ENCODE measurements around the gene DGKG. TPM values are rescaled to one million over a fixed set of nuclear protein-coding genes. Genes with fewer than 3 reads are reported as not detected.
A peak's percentile ranks its signal among the peaks of the same experiment; 100 is the strongest.

DGKG gene
- total RNA-seq (2021; fragmentation: NEBNext Ultra II Directional; extraction: Animal tissue kit (Norgen Biotek cat#: 25700)) = 0.30 TPM in 1 of 2 replicates, not detected in the other
- polyA plus RNA-seq (2011; rRNA removed) = 0.13 and 0.48 TPM in 2 replicates
- 0.05 TPM for polyA plus RNA-seq (2011; cell fraction: cytosol; rRNA removed)
- 0.30 TPM for polyA plus RNA-seq (2011; cell fraction: nucleus; rRNA removed)
- polyA plus RNA-seq (2012, experiment 1 of 2) = 0.07 to 0.31 TPM (median 0.15 TPM) in 4 replicates
- not detected for polyA plus RNA-seq (2012, experiment 2 of 2)
- polyA plus RNA-seq (2013, experiment 1 of 2) = 0.20 TPM
- polyA plus RNA-seq (2013, experiment 2 of 2) = 0.13 TPM
- polyA minus RNA-seq (2011; rRNA and poly(A)+ RNA removed) = 0.22 and 0.34 TPM in 2 replicates
- polyA minus RNA-seq (2011; cell fraction: cytosol; rRNA and poly(A)+ RNA removed) = not detected
- polyA minus RNA-seq (2011; cell fraction: nucleus; rRNA and poly(A)+ RNA removed) = 0.50 TPM
- long read RNA-seq, experiment 1 = 0 reads
- long read RNA-seq, experiment 2 = 0 reads

DNA sequence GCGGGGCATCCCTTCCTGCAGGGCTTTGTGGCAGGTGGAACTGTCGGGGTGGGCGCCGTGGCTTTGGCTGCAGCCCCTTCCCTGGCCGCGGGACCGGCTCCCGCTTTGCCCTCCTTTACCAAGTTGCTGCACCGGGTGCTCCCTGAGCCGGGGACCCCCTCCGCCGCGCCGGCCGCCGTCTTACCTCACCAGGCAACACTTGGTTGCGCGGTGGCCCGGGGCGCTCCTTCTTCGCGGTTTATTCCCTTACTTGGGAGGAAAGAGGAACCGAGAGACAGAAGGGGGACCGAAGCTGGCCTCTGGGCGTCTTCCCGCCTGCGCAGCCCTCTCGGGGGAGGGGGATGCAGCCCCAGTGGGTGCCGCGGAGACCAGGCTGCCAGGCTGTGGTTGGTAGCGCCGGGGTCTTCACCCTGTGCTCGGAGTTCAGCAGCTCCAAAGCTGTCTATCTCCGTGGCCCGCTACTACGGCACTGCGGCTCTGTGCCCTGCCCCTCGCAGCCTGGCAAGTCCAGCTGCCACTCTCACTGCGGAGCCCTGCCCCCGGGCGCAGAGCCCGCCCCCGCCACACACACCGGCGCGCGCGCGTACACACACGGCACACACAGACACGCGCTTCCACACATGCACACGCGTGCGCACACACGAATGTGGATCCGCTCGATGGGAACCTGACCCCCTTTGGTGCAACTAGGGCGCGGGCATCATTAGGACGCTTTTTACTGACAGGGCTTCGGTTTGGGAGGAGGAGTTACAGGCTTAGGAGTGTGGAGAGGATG, at the start of gene DGKG:
DGKG (minus strand) TSS at position 473 of the 775 bp plus-strand sequence. CDS start 41,775 bp downstream, outside the sequence.
- ChIA-PET CTCF (ENCODE audit: partially characterized antibody) (interaction anchor here (1.1 to 1.4 kb wide), 2 partner anchors 102 to 120 kb away, joined by 3 to 4 read pairs; no protein-coding TSS in a partner anchor), POLR2A (ENCODE audit: partially characterized antibody) (interaction anchor here (0.9 kb wide), 1 partner anchor 52 kb away, joined by 3 read pairs; no protein-coding TSS in a partner anchor)
- no peak within 1 kb of the TSS for H3K23ac ChIP-seq (ENCODE audit: insufficient read length)
- 0 out of 2 replicates have a peak within 1 kb of the TSS, but pooled peaks have one; percentile 29 for H2BK15ac ChIP-seq (ENCODE audit: low read length)
- H4K91ac ChIP-seq (replicated peaks; ENCODE audit: insufficient read length, low read length) = no peak within 1 kb of the TSS
- no peak within 1 kb of the TSS for H2BK20ac ChIP-seq (ENCODE audit: low read length)
- H4K8ac ChIP-seq (ENCODE audit: extremely low read depth, insufficient read depth, low read length) = no peak within 1 kb of the TSS
- H3K4me3 ChIP-seq (ENCODE audit: extremely low read depth in 1 of 4, insufficient read depth in 2 of 4, low read depth in 3 of 4, low read length in 4 of 4) = peak within 1 kb of the TSS; percentile 48 to 68 (median 56)
- no peak within 1 kb of the TSS for H3K27ac ChIP-seq (ENCODE audit: low read depth, low read length)
- H2BK5ac ChIP-seq (ENCODE audit: low read depth, low read length) = no peak within 1 kb of the TSS
- H3K18ac ChIP-seq (ENCODE audit: extremely low read depth, low read length) = no peak within 1 kb of the TSS
- 0 out of 7 replicates have a peak within 1 kb of the TSS, but pooled peaks of 1 of the 4 experiments have one; percentile 27 for H3K9ac ChIP-seq (replicated peaks in 1 of 4; ENCODE audit: extremely low read depth in 1 of 4, low read depth in 3 of 4, low read length in 3 of 4)
- no peak within 1 kb of the TSS for H2AK5ac ChIP-seq (ENCODE audit: low read depth, low read length)
- H3K56ac ChIP-seq (replicated peaks; ENCODE audit: insufficient read length, low read depth, low read length) = no peak within 1 kb of the TSS
- H4K5ac ChIP-seq (ENCODE audit: insufficient read length, low read depth, low read length) = no peak within 1 kb of the TSS
- H3K27me3 ChIP-seq (replicated peaks in 1 of 4; ENCODE audit: control insufficient read depth in 3 of 4, extremely low read depth in 1 of 4, insufficient read depth in 3 of 4, low read length in 3 of 4) = peaks cover 35 to 50% (median 43%) of the 10 kb centered on the region in 4 experiments
- no peak within 1 kb of the TSS for H3K14ac ChIP-seq (ENCODE audit: insufficient read length)
- H2AFZ ChIP-seq (ENCODE audit: low read length) = 0 out of 2 replicates have a peak within 1 kb of the TSS, but pooled peaks have one; percentile 81
- H2BK120ac ChIP-seq (replicated peaks; ENCODE audit: low read depth, low read length) = no peak within 1 kb of the TSS
- H3K79me2 ChIP-seq (ENCODE audit: control insufficient read depth in 1 of 2, insufficient read depth in 2 of 2, low read length in 2 of 2) = no peaks in the 10 kb centered on the region
- H4K20me1 ChIP-seq (replicated peaks in 1 of 2; ENCODE audit: control insufficient read depth in 1 of 2, insufficient read depth in 2 of 2, low read length in 2 of 2) = no peaks in the 10 kb centered on the region
- H3K4me1 ChIP-seq (replicated peaks in 1 of 4; ENCODE audit: control insufficient read depth in 3 of 4, insufficient read depth in 4 of 4, low read length in 3 of 4) = peaks cover 3 to 15% (median 8%) of the 10 kb centered on the region in 4 experiments; a peak in 6 of 7 replicates
- peak within 1 kb of the TSS; percentile 96 to 98 for H3K4me2 ChIP-seq (ENCODE audit: insufficient read depth in 1 of 2, low read depth in 2 of 2, low read length in 2 of 2)
- no peaks in the 10 kb centered on the region for H3K79me1 ChIP-seq (ENCODE audit: low read depth, low read length)
- peak in 1 of 2 experiments; percentile 72 for DNase-seq (ENCODE audit: low read depth in 1 of 2, low spot score in 2 of 2)
- no peaks in the 10 kb centered on the region for H3K36me3 ChIP-seq (ENCODE audit: control insufficient read depth in 2 of 4, insufficient read depth in 4 of 4, low read length in 3 of 4)
- no peak for FAIRE-seq
- WGBS, 2 experiments (ENCODE audit: extremely low coverage in 1 of 2, insufficient coverage in 1 of 2, insufficient read length in 1 of 2, insufficient replicate concordance in 2 of 2, low coverage in 1 of 2, low lambda C conversion rate in 2 of 2, missing lambda C conversion rate in 1 of 2) = 4% methylated on average over 54 of the region's 62 CpGs; no CpG with 5 or more reads in 1 of the 2 experiments
- no peaks in the 10 kb centered on the region for H3K9me3 ChIP-seq (ENCODE audit: insufficient read depth in 2 of 2, low read depth in 1 of 2, low read length in 1 of 2)
- no peak within 1 kb of the TSS for H3K4ac ChIP-seq (replicated peaks; ENCODE audit: insufficient read length, low read depth, low read length)
- H2BK12ac ChIP-seq (ENCODE audit: low read depth, low read length) = no peak within 1 kb of the TSS
- peaks cover 14% of the 10 kb centered on the region for H3K23me2 ChIP-seq (ENCODE audit: low read depth, low read length)
- TF ChIP-seq EZH2 (IDR thresholded peaks at IDR 0.05; ENCODE audit: low read depth, low read length, severe bottlenecking) = peak; percentile 90
- TF ChIP-seq HDAC6 (IDR thresholded peaks at IDR 0.05; ENCODE audit: low read depth, low read length) = no peak
- no peak for TF ChIP-seq SIN3A (conservative IDR thresholded peaks at IDR 0.05 in 1 of 2, IDR thresholded peaks at IDR 0.05 in 1 of 2; ENCODE audit: low read depth in 1 of 2, low read length in 2 of 2)
- TF ChIP-seq RBBP5 (IDR thresholded peaks at IDR 0.05; ENCODE audit: borderline replicate concordance, low read depth, low read length) = 0 out of 2 replicates have a peak, but pooled peaks have one; percentile 30
- peak; percentile 40 for TF ChIP-seq ASH2L (IDR thresholded peaks at IDR 0.05; ENCODE audit: low read length)
- TF ChIP-seq KDM4A (IDR thresholded peaks at IDR 0.05; ENCODE audit: low read depth, low read length, severe bottlenecking) = peak; percentile 63
- peak; percentile 87 for TF ChIP-seq SUZ12 (IDR thresholded peaks at IDR 0.05; ENCODE audit: low read length)
- TF ChIP-seq SP4 (IDR thresholded peaks at IDR 0.05; ENCODE audit: low read length) = 0 out of 2 replicates have a peak, but pooled peaks have one; percentile 34
- no peak for TF ChIP-seq POLR2AphosphoS5 (IDR thresholded peaks at IDR 0.05; ENCODE audit: low read depth, low read length)
